ENCODE data around the gene NBPF3. TPM values are rescaled to one million over a fixed set of nuclear protein-coding genes. Genes with fewer than 3 reads are reported as not detected.
"Not testable (repeated sequence)": the region's sequence is repeated elsewhere in the genome, so short reads cannot be mapped to it uniquely, and the experiment has no call there.

Gene NBPF3
- total RNA-seq, 1 donor from 2014 or later = 22.0 TPM

DNA sequence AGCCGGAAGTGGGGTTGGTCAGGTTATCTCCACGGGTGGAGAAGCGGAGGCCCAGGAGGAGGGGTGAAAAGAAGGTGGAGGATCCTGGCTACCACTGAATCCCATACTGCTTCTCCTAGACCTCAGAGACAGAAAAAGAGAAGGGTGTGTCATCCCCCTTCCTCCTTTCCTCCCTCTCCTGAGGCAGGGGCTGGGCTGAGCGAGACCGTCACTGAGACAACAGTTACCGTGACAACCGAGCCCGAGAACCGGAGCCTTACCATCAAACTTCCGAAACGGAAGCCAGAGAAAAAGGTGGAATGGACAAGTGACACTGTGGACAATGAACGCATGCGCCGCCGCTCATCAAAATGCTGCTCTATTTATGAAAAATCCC, 42.1 kb upstream of the NBPF3 start:
- Histone ChIP-seq H2AFZ (replicated peaks) (no peak overlapping the region), H3K4me3 (no peak overlapping the region), H3K79me2 (ENCODE audit: low read depth) (no peaks in the 10 kb centered on the region), H3K36me3 (no peaks in the 10 kb centered on the region), H3K27ac (no peak overlapping the region), H3F3A (ENCODE audit: low read depth) (no peaks in the 10 kb centered on the region), H3K4me1 (no peaks in the 10 kb centered on the region), H3K9ac (no peak overlapping the region), H3K4me2 (peak overlapping the region; percentile 19), H3K27me3 (no peaks in the 10 kb centered on the region), H3K9me3 (ENCODE audit: low read depth) (no peaks in the 10 kb centered on the region), H4K20me1 (ENCODE audit: low read depth) (no peaks in the 10 kb centered on the region)
- DNase-seq (ENCODE audit: low spot score) = peak; percentile 75
- Mint-ChIP-seq H3K27ac (no peak overlapping the region), H3K27me3 (ENCODE audit: insufficient read depth, low read depth) (peaks cover 2% of the 10 kb centered on the region), H3K4me1 (peaks cover 11% of the 10 kb centered on the region), H3K4me3 (no peak overlapping the region), H3K36me3 (no peaks in the 10 kb centered on the region), H3K9me3 (no peaks in the 10 kb centered on the region)
- TF ChIP-seq EZH2phosphoT487 (IDR thresholded peaks at IDR 0.05) = no peak
- TF ChIP-seq EZH2 (IDR thresholded peaks at IDR 0.05) = no peak
- TF ChIP-seq, protein P1, sequence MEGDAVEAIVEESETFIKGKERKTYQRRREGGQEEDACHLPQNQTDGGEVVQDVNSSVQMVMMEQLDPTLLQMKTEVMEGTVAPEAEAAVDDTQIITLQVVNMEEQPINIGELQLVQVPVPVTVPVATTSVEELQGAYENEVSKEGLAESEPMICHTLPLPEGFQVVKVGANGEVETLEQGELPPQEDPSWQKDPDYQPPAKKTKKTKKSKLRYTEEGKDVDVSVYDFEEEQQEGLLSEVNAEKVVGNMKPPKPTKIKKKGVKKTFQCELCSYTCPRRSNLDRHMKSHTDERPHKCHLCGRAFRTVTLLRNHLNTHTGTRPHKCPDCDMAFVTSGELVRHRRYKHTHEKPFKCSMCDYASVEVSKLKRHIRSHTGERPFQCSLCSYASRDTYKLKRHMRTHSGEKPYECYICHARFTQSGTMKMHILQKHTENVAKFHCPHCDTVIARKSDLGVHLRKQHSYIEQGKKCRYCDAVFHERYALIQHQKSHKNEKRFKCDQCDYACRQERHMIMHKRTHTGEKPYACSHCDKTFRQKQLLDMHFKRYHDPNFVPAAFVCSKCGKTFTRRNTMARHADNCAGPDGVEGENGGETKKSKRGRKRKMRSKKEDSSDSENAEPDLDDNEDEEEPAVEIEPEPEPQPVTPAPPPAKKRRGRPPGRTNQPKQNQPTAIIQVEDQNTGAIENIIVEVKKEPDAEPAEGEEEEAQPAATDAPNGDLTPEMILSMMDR (IDR thresholded peaks at IDR 0.05) = no peak

DNA sequence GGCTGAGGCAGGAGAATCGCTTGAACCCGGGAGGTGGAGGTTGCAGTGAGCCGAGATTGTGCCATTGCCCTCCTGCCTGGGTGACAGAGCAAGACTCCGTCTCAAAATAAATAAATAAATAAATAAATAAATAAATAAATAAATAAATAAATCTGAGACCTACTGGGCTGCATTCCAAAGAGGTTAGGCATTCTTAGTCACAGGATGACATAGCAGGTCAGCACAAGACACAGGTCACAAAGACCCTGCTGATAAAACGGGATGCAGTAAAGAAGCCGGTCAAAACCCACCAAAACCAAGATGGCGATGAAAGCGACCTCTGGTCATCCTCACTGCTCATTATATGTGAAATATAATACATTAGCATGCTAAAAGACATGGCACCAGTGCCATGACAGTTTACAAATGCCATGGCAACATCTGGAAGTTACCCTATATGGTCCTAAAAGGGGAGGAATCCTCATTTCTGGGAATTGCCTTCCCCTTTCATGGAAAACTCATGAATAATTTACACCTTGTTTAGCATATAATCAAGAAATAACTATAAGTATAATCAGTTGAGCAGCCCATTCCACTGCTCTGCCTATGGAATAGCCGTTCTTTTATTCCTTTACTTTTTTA, 38.1 kb upstream of the NBPF3 start:
- not testable (repeated sequence) for H3K27ac ChIP-seq; H4K20me1 ChIP-seq (ENCODE audit: low read depth); H3K27me3 ChIP-seq; H3K4me1 ChIP-seq; DNase-seq (ENCODE audit: low spot score); H3F3A ChIP-seq (ENCODE audit: low read depth); H3K27ac Mint-ChIP-seq; H3K9ac ChIP-seq; H3K4me3 ChIP-seq; H3K4me2 ChIP-seq; H3K79me2 ChIP-seq (ENCODE audit: low read depth); H3K4me3 Mint-ChIP-seq; H3K9me3 ChIP-seq (ENCODE audit: low read depth); H3K36me3 ChIP-seq; H3K9me3 Mint-ChIP-seq; H3K27me3 Mint-ChIP-seq (ENCODE audit: insufficient read depth, low read depth); H3K36me3 Mint-ChIP-seq; H2AFZ ChIP-seq (replicated peaks)
- H3K4me1 Mint-ChIP-seq = peaks cover 11% of the 10 kb centered on the region

DNA sequence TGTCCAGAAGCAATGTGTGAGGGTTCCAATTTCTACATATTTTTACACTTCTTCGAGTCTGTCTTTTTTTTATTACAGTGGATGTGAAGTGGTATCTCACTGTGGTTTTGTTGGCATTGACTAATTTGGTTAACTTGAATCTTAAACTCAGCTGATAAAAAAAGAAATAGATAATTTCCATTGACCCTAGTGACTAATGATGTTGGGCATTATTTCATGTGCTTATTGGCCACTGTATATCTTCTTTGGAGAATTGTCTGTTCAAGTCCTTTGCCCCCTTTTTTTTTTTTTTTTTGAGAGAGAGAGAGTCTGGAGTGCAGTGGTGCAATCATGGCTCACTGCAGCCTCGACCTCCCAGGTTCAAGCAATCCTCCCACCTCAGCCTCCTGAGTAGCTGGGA, 33.3 kb upstream of the NBPF3 start:
- Histone ChIP-seq H3F3A (ENCODE audit: low read depth) (no peaks in the 10 kb centered on the region), H3K36me3 (no peaks in the 10 kb centered on the region), H4K20me1 (ENCODE audit: low read depth) (no peaks in the 10 kb centered on the region), H3K9ac (no peak overlapping the region), H3K27me3 (no peaks in the 10 kb centered on the region), H2AFZ (replicated peaks) (no peak overlapping the region), H3K4me1 (no peaks in the 10 kb centered on the region), H3K9me3 (ENCODE audit: low read depth) (no peaks in the 10 kb centered on the region), H3K27ac (no peak overlapping the region), H3K4me3 (no peak overlapping the region), H3K4me2 (no peak overlapping the region), H3K79me2 (ENCODE audit: low read depth) (no peaks in the 10 kb centered on the region)
- no peak for TF ChIP-seq EZH2phosphoT487 (IDR thresholded peaks at IDR 0.05)
- no peak for TF ChIP-seq EZH2 (IDR thresholded peaks at IDR 0.05)
- TF ChIP-seq, protein P1 (IDR thresholded peaks at IDR 0.05) = no peak
- no peaks in the 10 kb centered on the region for H3K9me3 Mint-ChIP-seq
- no peak overlapping the region for H3K4me3 Mint-ChIP-seq
- no peak overlapping the region for H3K27ac Mint-ChIP-seq
- H3K27me3 Mint-ChIP-seq (ENCODE audit: insufficient read depth, low read depth) = no peaks in the 10 kb centered on the region
- no peaks in the 10 kb centered on the region for H3K4me1 Mint-ChIP-seq
- no peaks in the 10 kb centered on the region for H3K36me3 Mint-ChIP-seq
- no peak for DNase-seq (ENCODE audit: low spot score)

DNA sequence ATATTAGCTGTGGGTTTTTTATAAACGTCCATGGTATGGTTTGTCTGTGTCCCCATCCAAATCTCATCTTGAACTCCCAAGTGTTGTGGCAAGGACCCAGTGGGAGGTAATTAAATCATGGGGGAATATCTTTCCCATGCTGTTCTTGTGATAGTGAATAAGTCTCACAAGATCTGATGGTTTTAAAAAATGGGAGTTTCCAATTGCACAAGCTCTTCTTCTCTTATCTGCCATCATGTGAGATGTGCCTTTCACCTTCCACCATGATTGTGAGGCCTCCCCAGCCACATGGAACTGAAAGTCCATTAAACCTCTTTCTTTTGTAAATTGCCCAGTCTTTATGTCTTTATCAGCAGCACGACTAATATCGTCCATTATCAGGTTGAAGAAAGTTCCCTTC, 30.0 kb upstream of the NBPF3 start:
- H3K4me1 ChIP-seq; H3K4me2 ChIP-seq; H3K9me3 ChIP-seq (ENCODE audit: low read depth); H3K27me3 Mint-ChIP-seq (ENCODE audit: insufficient read depth, low read depth); H3K27ac Mint-ChIP-seq; H3K4me1 Mint-ChIP-seq; H3F3A ChIP-seq (ENCODE audit: low read depth); DNase-seq (ENCODE audit: low spot score); H3K36me3 ChIP-seq; H3K4me3 ChIP-seq; H2AFZ ChIP-seq (replicated peaks); H3K4me3 Mint-ChIP-seq; H4K20me1 ChIP-seq (ENCODE audit: low read depth); H3K27ac ChIP-seq; H3K36me3 Mint-ChIP-seq; H3K9me3 Mint-ChIP-seq; H3K9ac ChIP-seq; H3K79me2 ChIP-seq (ENCODE audit: low read depth); H3K27me3 ChIP-seq: not testable (repeated sequence)

Data from neural progenitor cell (in vitro differentiated cells).